IPS-15b (cell line): ENCODE measurements around the gene SLC50A1.
A peak's percentile ranks its signal among the peaks of the same experiment; 100 is the strongest.

Experiments
- H3K27me3 ChIP-seq: one replicate; pipeline ENCODE4 v1.6.1; 2013; ENCODE audit warnings: low read length; ENCODE audit not compliant: control insufficient read depth, insufficient read depth
- H3K36me3 ChIP-seq: one replicate; pipeline ENCODE4 v1.6.1; 2013; ENCODE audit warnings: low read length; ENCODE audit not compliant: control insufficient read depth, insufficient read depth
- H3K4me1 ChIP-seq: one replicate; pipeline ENCODE4 v1.6.1; 2013; ENCODE audit warnings: mild to moderate bottlenecking, low read length; ENCODE audit not compliant: control insufficient read depth, insufficient read depth
- H3K4me3 ChIP-seq: one replicate; pipeline ENCODE4 v1.5.1; 2013; ENCODE audit warnings: low read depth, low read length
- H3K9ac ChIP-seq: one replicate; pipeline ENCODE4 v1.6.1; 2013; ENCODE audit warnings: low read depth, mild to moderate bottlenecking, low read length
- H3K9me3 ChIP-seq: one replicate; pipeline ENCODE4 v1.6.1; 2013; ENCODE audit warnings: mild to moderate bottlenecking, low read length; ENCODE audit not compliant: control insufficient read depth, insufficient read depth

The SLC50A1 gene

GRCh38 chr1:155135415-155136028 lies at the start of gene SLC50A1:
TSS of gene SLC50A1 (plus strand) at chr1:155135852. CDS start at chr1:155135912, 60 bp downstream.
- no peaks in the 10 kb centered on the region for H3K36me3 ChIP-seq
- H3K4me1 ChIP-seq, result peaks cover 5% of the 10 kb centered on the region

GRCh38 chr1:155086128-155086741 lies 49.4 kb upstream of the SLC50A1 start:
- Histone ChIP-seq H3K9ac (no peak overlapping the region), H3K4me3 (peak overlapping the region; percentile 93)

More at GRCh38 chr1:155135415-155136028, at the start of gene SLC50A1:
- Histone ChIP-seq H3K4me3 (peak within 1 kb of the TSS; percentile 99), H3K27me3 (peaks cover 8% of the 10 kb centered on the region), H3K9ac (peak within 1 kb of the TSS; percentile 90), H3K9me3 (no peaks in the 10 kb centered on the region)

GRCh38 chr1:155086856-155087535 lies 48.7 kb upstream of the SLC50A1 start:
- no peak overlapping the region for H3K9ac ChIP-seq
- no peak overlapping the region for H3K4me3 ChIP-seq
- peaks cover 16% of the 10 kb centered on the region for H3K4me1 ChIP-seq
- no peaks in the 10 kb centered on the region for H3K36me3 ChIP-seq
- H3K27me3 ChIP-seq, result peaks cover 38% of the 10 kb centered on the region
- no peaks in the 10 kb centered on the region for H3K9me3 ChIP-seq

More at GRCh38 chr1:155086128-155086741, 49.4 kb upstream of the SLC50A1 start:
- Histone ChIP-seq H3K4me1 (peaks cover 18% of the 10 kb centered on the region), H3K27me3 (peaks cover 40% of the 10 kb centered on the region), H3K36me3 (no peaks in the 10 kb centered on the region), H3K9me3 (no peaks in the 10 kb centered on the region)

- Histone ChIP-seq H3K9ac (peak overlapping the region; percentile 41), H3K9me3 (no peaks in the 10 kb centered on the region), H3K27me3 (peaks cover 20% of the 10 kb centered on the region), H3K4me3 (peak overlapping the region; percentile 33), H3K4me1 (peaks cover 12% of the 10 kb centered on the region), H3K36me3 (no peaks in the 10 kb centered on the region)
These were observed 44.3 kb upstream of the SLC50A1 start for GRCh38 chr1:155091071-155092051.

- H3K36me3 ChIP-seq, result no peaks in the 10 kb centered on the region
- no peak overlapping the region for H3K9ac ChIP-seq
- no peak overlapping the region for H3K4me3 ChIP-seq
- H3K27me3 ChIP-seq, result peaks cover 20% of the 10 kb centered on the region
- no peaks in the 10 kb centered on the region for H3K9me3 ChIP-seq
- H3K4me1 ChIP-seq, result peaks cover 12% of the 10 kb centered on the region
These were observed 43.5 kb upstream of the SLC50A1 start for GRCh38 chr1:155092131-155092530.

GRCh38 chr1:155092641-155093040 lies 43.0 kb upstream of the SLC50A1 start:
- Histone ChIP-seq H3K4me3 (no peak overlapping the region), H3K9me3 (no peaks in the 10 kb centered on the region), H3K9ac (no peak overlapping the region), H3K27me3 (peaks cover 20% of the 10 kb centered on the region), H3K4me1 (peaks cover 11% of the 10 kb centered on the region), H3K36me3 (no peaks in the 10 kb centered on the region)

- Histone ChIP-seq H3K27me3 (peaks cover 16% of the 10 kb centered on the region), H3K9me3 (no peaks in the 10 kb centered on the region), H3K9ac (no peak overlapping the region), H3K4me1 (peaks cover 10% of the 10 kb centered on the region), H3K36me3 (no peaks in the 10 kb centered on the region), H3K4me3 (no peak overlapping the region)
These were observed 41.6 kb upstream of the SLC50A1 start for GRCh38 chr1:155093911-155094621.

- H3K9ac ChIP-seq, result no peak overlapping the region
- peaks cover 10% of the 10 kb centered on the region for H3K4me1 ChIP-seq
- peaks cover 16% of the 10 kb centered on the region for H3K27me3 ChIP-seq
- H3K4me3 ChIP-seq, result no peak overlapping the region
- H3K9me3 ChIP-seq, result no peaks in the 10 kb centered on the region
- no peaks in the 10 kb centered on the region for H3K36me3 ChIP-seq
These were observed 41.1 kb upstream of the SLC50A1 start for GRCh38 chr1:155094622-155094948.

- H3K4me3 ChIP-seq, result no peak overlapping the region
- H3K9ac ChIP-seq, result no peak overlapping the region
- peaks cover 3% of the 10 kb centered on the region for H3K4me1 ChIP-seq
- no peaks in the 10 kb centered on the region for H3K27me3 ChIP-seq
- no peaks in the 10 kb centered on the region for H3K36me3 ChIP-seq
- H3K9me3 ChIP-seq, result no peaks in the 10 kb centered on the region
These were observed 36.3 kb upstream of the SLC50A1 start for GRCh38 chr1:155099331-155099730.

- Histone ChIP-seq H3K36me3 (no peaks in the 10 kb centered on the region), H3K27me3 (no peaks in the 10 kb centered on the region), H3K4me3 (no peak overlapping the region), H3K4me1 (no peaks in the 10 kb centered on the region), H3K9ac (no peak overlapping the region), H3K9me3 (no peaks in the 10 kb centered on the region)
These were observed 32.3 kb upstream of the SLC50A1 start for GRCh38 chr1:155103325-155103724.
